Measurements from ENCODE around the gene SUFU.

Gene SUFU

DNA sequence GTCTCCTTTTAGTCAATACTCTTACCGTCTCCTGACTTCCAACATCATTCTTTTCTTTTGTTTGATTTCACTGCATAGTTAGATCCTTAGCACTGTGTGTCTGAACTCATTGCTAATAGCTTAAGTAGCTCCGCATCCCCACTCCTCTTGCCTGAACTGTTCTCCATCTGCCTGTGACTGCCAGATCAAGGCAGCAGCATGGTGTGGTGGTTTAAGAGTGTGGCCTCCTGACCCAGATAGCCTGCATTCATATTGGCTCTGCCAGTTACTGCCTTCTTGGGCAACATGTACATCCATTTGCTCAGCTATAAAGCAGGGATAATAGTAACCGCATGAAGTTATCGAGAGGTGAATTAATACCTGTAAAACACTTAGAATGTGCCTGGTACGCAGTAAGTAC is 50.8 kb downstream of the SUFU start:
- no peak for DNase-seq

- DNase-seq = no peak
Measured at GRCh38 chr10:102555781-102556328, 52.1 kb downstream of the SUFU start.

GRCh38 chr10:102557569-102557968 is 53.8 kb downstream of the SUFU start:
- DNase-seq = no peak

DNA sequence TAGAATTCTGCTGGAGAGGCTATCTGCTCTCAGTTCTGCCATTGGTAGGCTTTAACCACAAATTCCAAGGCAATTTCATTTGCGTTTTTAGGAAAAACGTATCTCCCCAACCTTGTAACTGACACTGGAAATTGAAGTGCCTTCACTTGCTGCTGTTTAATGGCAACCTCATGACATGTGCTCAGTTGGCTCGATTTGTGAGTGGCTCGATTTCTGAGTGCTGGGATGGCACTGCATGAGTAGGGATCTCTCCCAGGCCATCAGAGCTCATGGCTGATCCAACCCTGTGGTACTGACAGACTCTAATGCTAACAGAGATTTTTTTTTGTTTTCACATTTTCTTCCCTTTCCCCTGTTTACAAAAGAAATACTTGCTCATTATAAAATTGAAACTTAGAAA is 56.0 kb downstream of the SUFU start:
- no peak for DNase-seq

GRCh38 chr10:102564209-102564834 is 60.5 kb downstream of the SUFU start:
- DNase-seq = no peak

- DNase-seq = no peak
Measured at GRCh38 chr10:102565793-102566192, 62.0 kb downstream of the SUFU start.

- DNase-seq = no peak
Measured at GRCh38 chr10:102578782-102579181, 75.0 kb downstream of the SUFU start.

DNA sequence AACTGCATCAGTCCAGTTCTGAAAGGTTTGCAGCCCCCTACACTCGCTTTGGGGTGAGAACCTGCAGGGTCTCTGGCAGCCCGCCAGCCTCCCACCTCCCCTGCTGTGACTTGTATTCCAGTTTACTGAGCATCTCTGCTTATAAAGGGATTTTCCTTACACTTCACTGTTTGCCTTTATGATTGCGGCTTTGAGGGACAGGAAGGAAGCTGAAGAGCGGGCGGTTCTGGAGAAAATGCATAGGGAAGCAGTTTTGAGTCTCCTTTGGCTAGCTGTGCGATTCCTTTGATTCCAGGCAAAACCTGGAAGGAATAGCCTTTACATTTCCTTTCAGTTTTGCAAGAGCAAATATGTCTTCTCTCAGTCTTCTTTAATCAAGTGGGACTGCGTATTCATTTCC is 75.6 kb downstream of the SUFU start:
- DNase-seq = no peak

- DNase-seq = no peak
Measured at GRCh38 chr10:102580230-102580629, 76.5 kb downstream of the SUFU start.

DNA sequence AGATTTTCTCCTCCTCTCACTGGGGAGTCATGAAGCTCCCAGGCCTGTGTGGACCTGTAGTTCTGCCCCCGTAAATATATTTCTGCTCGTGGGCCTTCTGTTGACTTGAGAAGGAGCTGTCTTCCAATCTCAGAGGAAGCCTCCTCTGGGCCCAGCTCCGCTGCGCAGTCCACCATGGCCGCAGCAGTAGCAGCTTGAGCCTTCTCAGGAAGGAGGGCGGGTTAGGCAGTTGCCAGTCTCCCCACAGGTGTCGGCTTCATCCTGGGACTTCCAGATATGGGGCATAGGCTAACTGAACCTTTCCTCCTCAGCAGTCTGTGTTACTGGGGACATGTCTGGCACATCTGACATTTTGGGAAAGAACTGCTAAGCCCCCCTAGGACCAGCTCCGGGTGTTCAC is 77.6 kb downstream of the SUFU start:
- no peak for DNase-seq

DNA sequence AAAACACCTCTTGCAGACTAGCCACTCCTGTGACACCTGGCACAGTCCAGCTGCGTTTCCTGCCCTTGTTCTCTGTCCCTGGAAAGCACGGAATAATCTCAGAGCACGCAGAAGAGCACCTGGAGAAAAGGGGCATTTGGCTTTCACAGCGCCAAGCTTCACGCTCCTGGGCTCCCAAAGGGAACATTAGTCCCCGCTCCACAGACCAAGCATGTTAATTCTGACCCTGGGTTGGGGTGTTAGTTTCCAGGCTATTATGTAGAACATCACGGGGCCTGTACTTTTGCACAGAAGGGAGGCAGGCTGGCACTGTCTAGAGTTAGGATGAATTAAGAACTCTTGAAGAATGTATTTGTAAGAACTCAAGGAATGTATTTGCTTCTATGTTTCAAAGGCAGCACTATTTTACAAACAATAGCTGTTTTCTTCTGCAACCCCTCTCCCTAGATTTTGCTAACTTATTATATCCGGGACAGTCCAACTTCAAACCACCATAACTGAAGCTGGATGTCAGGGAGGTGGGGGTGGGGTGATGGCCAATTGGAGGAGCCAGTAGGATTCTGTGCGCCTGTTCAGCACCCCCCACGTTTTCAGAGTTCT is 78.3 kb downstream of the SUFU start:
- no peak for DNase-seq

DNA sequence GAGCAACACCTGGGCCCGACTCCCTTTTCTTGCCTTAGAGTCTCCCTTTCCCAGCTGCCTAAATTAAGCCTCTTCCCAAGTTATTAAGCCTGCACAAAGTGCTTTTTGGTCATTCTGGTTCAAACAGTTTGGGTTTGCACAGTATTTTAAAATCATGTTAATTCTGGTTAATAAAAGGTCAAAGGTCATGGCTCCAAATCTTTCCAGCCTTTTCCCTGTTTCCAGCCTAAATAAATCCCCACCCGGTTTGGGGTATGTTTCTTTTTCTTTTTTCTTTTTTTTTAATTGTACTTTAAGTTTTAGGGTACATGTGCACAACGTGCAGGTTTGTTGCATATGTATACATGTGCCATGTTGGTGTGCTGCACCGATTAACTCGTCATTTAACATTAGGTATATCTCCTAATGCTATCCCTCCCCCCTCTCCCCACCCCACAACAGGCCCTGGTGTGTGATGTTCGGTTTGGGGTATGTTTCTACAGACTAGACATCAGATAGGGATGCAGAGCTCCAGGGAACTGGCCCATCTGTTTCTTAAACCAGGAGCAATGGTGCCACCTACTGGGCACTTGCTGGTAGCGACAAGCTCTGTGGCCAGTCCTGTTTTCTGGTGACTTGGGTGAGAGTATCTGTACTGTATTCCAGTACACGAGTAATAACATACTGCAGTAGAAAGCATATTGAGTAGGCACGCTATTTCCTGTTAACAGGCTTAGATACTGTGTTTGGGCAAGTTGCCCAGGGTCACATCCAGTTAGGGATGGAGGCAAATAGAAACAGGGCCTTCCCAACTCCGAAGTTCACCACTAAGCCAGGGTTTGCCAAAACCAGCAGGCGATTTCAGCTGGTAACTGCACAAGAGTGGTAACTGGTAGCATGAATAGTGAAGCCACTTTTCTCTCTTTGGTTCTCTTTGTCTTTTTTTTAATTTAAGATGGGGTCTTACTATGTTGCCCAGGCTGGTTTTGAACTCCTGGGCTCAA is 80.0 kb downstream of the SUFU start:
- no peak for DNase-seq

GRCh38 chr10:102585026-102585425 is 81.3 kb downstream of the SUFU start:
- DNase-seq = no peak

DNA sequence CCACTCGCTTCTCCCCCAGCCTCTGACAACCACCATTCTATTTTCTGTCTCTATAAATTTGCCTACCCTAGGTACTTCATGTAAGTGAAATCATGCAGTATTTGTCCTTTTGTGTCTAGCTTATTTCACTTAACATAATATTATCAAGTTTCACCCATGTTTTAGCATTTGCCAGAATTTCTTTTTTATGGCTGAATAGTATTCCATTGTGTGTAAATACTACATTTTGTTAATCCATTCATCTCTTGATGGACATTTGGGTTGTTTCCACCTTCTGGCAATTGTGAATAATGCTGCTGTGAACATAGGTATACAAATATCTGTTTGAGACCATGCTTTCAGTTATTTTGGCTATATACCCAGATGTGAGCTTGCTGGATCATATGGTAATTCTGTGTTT is 83.1 kb downstream of the SUFU start:
- no peak for DNase-seq

DNA sequence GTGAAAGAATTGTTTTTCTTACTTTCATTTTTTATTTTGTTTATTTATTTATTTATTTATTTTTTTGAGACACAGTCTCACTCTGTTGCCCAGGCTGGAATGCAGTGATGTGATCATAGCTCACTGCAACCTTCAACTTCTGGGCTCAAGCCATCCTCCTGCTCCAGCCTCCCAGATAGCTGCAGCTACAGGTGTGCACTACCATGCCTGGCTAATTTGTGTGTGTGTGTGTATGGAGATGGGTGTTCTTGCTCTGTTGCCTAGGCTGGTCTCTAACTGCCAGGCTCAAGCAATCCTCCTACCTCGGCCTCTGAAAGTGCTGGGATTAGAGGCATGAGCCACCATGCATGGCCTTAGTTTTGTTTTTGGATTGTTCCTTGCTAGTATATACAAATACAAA is 85.1 kb downstream of the SUFU start:
- no peak for DNase-seq

DNA sequence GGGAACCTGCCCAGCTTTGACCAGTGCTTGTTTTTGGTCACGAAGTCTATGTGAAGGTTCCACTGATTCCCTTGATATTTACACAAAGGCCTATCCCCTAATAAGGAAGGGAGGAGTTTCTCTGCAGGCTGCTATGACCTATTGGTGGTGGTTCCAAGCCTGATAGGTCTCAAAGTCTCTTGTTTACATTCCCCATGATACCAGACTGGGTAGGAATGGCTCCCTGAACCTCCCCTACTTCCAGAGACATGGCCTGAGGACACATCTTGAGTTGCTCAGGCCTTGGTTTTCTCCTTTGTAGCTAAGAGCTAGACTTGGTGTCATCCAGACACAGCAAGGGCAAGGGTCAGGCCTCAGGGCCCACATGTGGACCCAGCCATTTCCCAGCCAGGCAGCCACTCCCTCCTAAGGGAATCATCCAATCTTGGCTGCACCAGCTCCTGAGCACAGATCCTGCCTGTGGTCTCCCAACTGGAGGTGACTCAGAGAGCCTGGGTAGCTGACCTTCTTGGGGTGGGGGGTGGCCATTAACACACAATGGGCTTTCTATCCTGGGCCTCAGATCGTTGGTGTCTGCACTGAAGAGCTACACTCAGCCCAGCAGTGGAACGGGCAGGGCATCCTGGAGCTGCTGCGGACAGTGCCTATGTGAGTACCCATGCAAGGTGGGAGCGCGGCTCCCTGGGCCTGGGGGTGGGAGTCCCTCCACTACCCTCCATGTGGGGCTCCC is 89.5 kb downstream of the SUFU start:
- DNase-seq = no peak

GRCh38 chr10:102593804-102594079 is 90.0 kb downstream of the SUFU start:
- no peak for DNase-seq

DNA sequence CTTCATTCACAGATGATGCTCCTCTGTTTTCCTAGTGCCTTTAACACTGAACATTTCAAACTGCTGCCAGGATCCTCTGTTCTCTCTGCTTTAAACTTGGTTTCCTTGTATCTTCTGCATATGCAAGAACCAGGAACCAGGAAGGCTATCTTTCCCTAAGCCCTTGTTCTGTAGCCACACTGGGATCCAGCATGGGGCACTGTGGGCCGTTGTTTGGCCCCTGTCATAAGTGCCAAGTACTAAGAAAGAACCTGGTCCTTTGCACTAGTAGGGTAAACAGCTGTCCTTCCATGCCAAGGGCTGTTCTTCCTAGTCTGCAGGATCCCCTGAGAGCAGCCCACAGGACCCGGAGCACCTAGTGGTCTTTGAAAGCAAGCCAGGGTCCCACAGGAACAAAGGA is 91.5 kb downstream of the SUFU start:
- no peak for DNase-seq

- no peak for DNase-seq
Measured at GRCh38 chr10:102595897-102596296, 92.1 kb downstream of the SUFU start.

DNA sequence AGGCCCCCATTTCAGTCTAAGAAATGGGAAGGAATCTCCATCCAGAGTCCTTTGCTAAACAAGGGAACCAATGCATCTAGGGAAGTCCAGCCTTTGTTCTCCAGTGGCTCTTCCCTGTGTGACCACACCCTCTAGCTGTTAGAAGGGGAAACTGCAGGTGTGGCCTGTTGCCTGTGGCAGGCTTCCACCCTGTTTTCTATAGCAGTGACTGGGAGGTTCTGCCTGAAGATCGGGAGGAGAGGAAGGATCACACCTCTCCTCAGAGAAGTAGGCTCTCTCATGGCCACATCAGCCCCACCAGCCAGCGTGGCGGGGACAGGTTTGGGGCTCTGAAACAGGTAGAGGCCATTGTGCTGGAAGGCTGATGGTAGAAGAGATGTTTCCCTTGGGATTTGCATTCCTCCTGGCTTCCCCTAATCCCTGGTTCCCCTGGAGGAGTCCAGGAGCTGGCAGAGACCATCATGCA is 92.8 kb downstream of the SUFU start:
- DNase-seq = peak; percentile 2

GRCh38 chr10:102597131-102597991 is 93.6 kb downstream of the SUFU start:
- no peak for DNase-seq

- no peak for DNase-seq
Measured at GRCh38 chr10:102598243-102598642, 94.5 kb downstream of the SUFU start.
